Measurements from ENCODE around the gene PAGE2.
"Not testable (repeated sequence)": the region's sequence is repeated elsewhere in the genome, so short reads cannot be mapped to it uniquely, and the experiment has no call there.

Gene PAGE2

GRCh38 chrX:55056820-55057674, 31.8 kb upstream of the PAGE2 start:
- no peaks in the 10 kb centered on the region for H3K79me1 ChIP-seq (ENCODE audit: low read length)
- no peaks in the 10 kb centered on the region for H3K79me2 ChIP-seq (ENCODE audit: control insufficient read depth, insufficient read depth, low read length, poor library complexity)
- no peak overlapping the region for H2BK12ac ChIP-seq (ENCODE audit: low read length)
- H2BK120ac ChIP-seq (ENCODE audit: insufficient read depth, low read length, poor library complexity), result no peak overlapping the region
- no peak overlapping the region for H3K23ac ChIP-seq (ENCODE audit: low read length)
- no peak overlapping the region for H3K4me3 ChIP-seq (ENCODE audit: low read depth, low read length)
- no peak for DNase-seq
- H4K12ac ChIP-seq (ENCODE audit: low read depth, low read length), result no peak overlapping the region
- no peak overlapping the region for H4K91ac ChIP-seq (ENCODE audit: low read depth, low read length)
- no peaks in the 10 kb centered on the region for H3K27me3 ChIP-seq (ENCODE audit: insufficient read depth, low read length)
- no CpG with 5 or more reads among the region's 7 CpGs for WGBS (ENCODE audit: extremely low coverage, insufficient coverage, insufficient read length)
- no peak overlapping the region for H3K4ac ChIP-seq (ENCODE audit: low read depth, low read length)
- no peak overlapping the region for H3K27ac ChIP-seq (ENCODE audit: low read depth, low read length)
- H3K18ac ChIP-seq (ENCODE audit: low read length), result no peak overlapping the region
- H2AFZ ChIP-seq (ENCODE audit: insufficient read depth, low read length, poor library complexity), result no peak overlapping the region
- no peak overlapping the region for H2AK5ac ChIP-seq (ENCODE audit: low read length)
- H3K4me1 ChIP-seq (ENCODE audit: control insufficient read depth in 1 of 2, insufficient read depth in 2 of 2, low read length in 2 of 2), result no peaks in the 10 kb centered on the region
- H3K9me3 ChIP-seq (ENCODE audit: insufficient read depth, low read depth, low read length), result no peaks in the 10 kb centered on the region
- H3K36me3 ChIP-seq (ENCODE audit: control insufficient read depth in 1 of 2, insufficient read depth in 2 of 2, low read length in 2 of 2), result no peaks in the 10 kb centered on the region
- H3K14ac ChIP-seq (ENCODE audit: low read length), result no peak overlapping the region
- no peak overlapping the region for H2BK5ac ChIP-seq (ENCODE audit: low read depth, low read length, poor library complexity)
- no peak overlapping the region for H4K8ac ChIP-seq (ENCODE audit: low read depth, low read length)
- no peak overlapping the region for H3K9ac ChIP-seq (ENCODE audit: low read length)
- H3K4me2 ChIP-seq (ENCODE audit: low read length), result no peak overlapping the region

GRCh38 chrX:55057675-55058249, 31.1 kb upstream of the PAGE2 start:
- H3K36me3 ChIP-seq (ENCODE audit: control insufficient read depth in 1 of 2, insufficient read depth in 2 of 2, low read length in 2 of 2), result no peaks in the 10 kb centered on the region
- no CpG with 5 or more reads among the region's 5 CpGs for whole genome bisulfite sequencing (ENCODE audit: extremely low coverage, insufficient coverage, insufficient read length)
- no peak overlapping the region for H3K14ac ChIP-seq (ENCODE audit: low read length)
- H3K4ac ChIP-seq (ENCODE audit: low read depth, low read length), result no peak overlapping the region
- no peak overlapping the region for H3K23ac ChIP-seq (ENCODE audit: low read length)
- H3K27me3 ChIP-seq (ENCODE audit: insufficient read depth, low read length), result no peaks in the 10 kb centered on the region
- H3K79me2 ChIP-seq (ENCODE audit: control insufficient read depth, insufficient read depth, low read length, poor library complexity), result no peaks in the 10 kb centered on the region
- H3K9me3 ChIP-seq (ENCODE audit: insufficient read depth, low read depth, low read length), result no peaks in the 10 kb centered on the region
- no peak overlapping the region for H4K8ac ChIP-seq (ENCODE audit: low read depth, low read length)
- H3K4me3 ChIP-seq (ENCODE audit: low read depth, low read length), result no peak overlapping the region
- no peak overlapping the region for H4K12ac ChIP-seq (ENCODE audit: low read depth, low read length)
- H3K4me1 ChIP-seq (ENCODE audit: control insufficient read depth in 1 of 2, insufficient read depth in 2 of 2, low read length in 2 of 2), result no peaks in the 10 kb centered on the region
- no peak overlapping the region for H2BK12ac ChIP-seq (ENCODE audit: low read length)
- H2AK5ac ChIP-seq (ENCODE audit: low read length), result no peak overlapping the region
- H3K79me1 ChIP-seq (ENCODE audit: low read length), result no peaks in the 10 kb centered on the region
- DNase-seq, result peak in 1 of 2 donors; percentile 55
- H3K4me2 ChIP-seq (ENCODE audit: low read length), result no peak overlapping the region
- H2BK5ac ChIP-seq (ENCODE audit: low read depth, low read length, poor library complexity), result no peak overlapping the region
- no peak overlapping the region for H2AFZ ChIP-seq (ENCODE audit: insufficient read depth, low read length, poor library complexity)
- no peak overlapping the region for H3K27ac ChIP-seq (ENCODE audit: low read depth, low read length)
- no peak overlapping the region for H2BK120ac ChIP-seq (ENCODE audit: insufficient read depth, low read length, poor library complexity)
- H4K91ac ChIP-seq (ENCODE audit: low read depth, low read length), result no peak overlapping the region
- H3K9ac ChIP-seq (ENCODE audit: low read length), result no peak overlapping the region
- no peak overlapping the region for H3K18ac ChIP-seq (ENCODE audit: low read length)

GRCh38 chrX:55067180-55067579, 21.6 kb upstream of the PAGE2 start:
- not testable (repeated sequence) for H3K79me2 ChIP-seq (ENCODE audit: control insufficient read depth, insufficient read depth, low read length, poor library complexity); H2BK120ac ChIP-seq (ENCODE audit: insufficient read depth, low read length, poor library complexity); H2AK5ac ChIP-seq (ENCODE audit: low read length); H4K91ac ChIP-seq (ENCODE audit: low read depth, low read length); H2BK5ac ChIP-seq (ENCODE audit: low read depth, low read length, poor library complexity); H3K79me1 ChIP-seq (ENCODE audit: low read length); H3K9ac ChIP-seq (ENCODE audit: low read length); H3K9me3 ChIP-seq (ENCODE audit: insufficient read depth, low read depth, low read length); H3K18ac ChIP-seq (ENCODE audit: low read length); H3K23ac ChIP-seq (ENCODE audit: low read length); H3K36me3 ChIP-seq (ENCODE audit: control insufficient read depth in 1 of 2, insufficient read depth in 2 of 2, low read length in 2 of 2); H3K14ac ChIP-seq (ENCODE audit: low read length); H3K27me3 ChIP-seq (ENCODE audit: insufficient read depth, low read length); H4K8ac ChIP-seq (ENCODE audit: low read depth, low read length); H3K27ac ChIP-seq (ENCODE audit: low read depth, low read length); H4K12ac ChIP-seq (ENCODE audit: low read depth, low read length); H3K4me3 ChIP-seq (ENCODE audit: low read depth, low read length); H2BK12ac ChIP-seq (ENCODE audit: low read length); H3K4me2 ChIP-seq (ENCODE audit: low read length); H3K4me1 ChIP-seq (ENCODE audit: control insufficient read depth in 1 of 2, insufficient read depth in 2 of 2, low read length in 2 of 2); H2AFZ ChIP-seq (ENCODE audit: insufficient read depth, low read length, poor library complexity); H3K4ac ChIP-seq (ENCODE audit: low read depth, low read length); DNase-seq
- WGBS (ENCODE audit: extremely low coverage, insufficient coverage, insufficient read length), result no CpG with 5 or more reads among the region's 2 CpGs

GRCh38 chrX:55072286-55072685, 16.5 kb upstream of the PAGE2 start:
- no peak overlapping the region for H4K91ac ChIP-seq (ENCODE audit: low read depth, low read length)
- no CpG with 5 or more reads among the region's 3 CpGs for WGBS (ENCODE audit: extremely low coverage, insufficient coverage, insufficient read length)
- DNase-seq, result no peak

More at GRCh38 chrX:55072286-55072685, 16.5 kb upstream of the PAGE2 start:
- no peak overlapping the region for H4K8ac ChIP-seq (ENCODE audit: low read depth, low read length)
- no peaks in the 10 kb centered on the region for H3K4me1 ChIP-seq (ENCODE audit: control insufficient read depth in 1 of 2, insufficient read depth in 2 of 2, low read length in 2 of 2)
- no peak overlapping the region for H3K9ac ChIP-seq (ENCODE audit: low read length)
- no peak overlapping the region for H3K27ac ChIP-seq (ENCODE audit: low read depth, low read length)
- H3K23ac ChIP-seq (ENCODE audit: low read length), result no peak overlapping the region
- no peaks in the 10 kb centered on the region for H3K79me2 ChIP-seq (ENCODE audit: control insufficient read depth, insufficient read depth, low read length, poor library complexity)
- H2AFZ ChIP-seq (ENCODE audit: insufficient read depth, low read length, poor library complexity), result no peak overlapping the region
- H2AK5ac ChIP-seq (ENCODE audit: low read length), result no peak overlapping the region
- no peaks in the 10 kb centered on the region for H3K79me1 ChIP-seq (ENCODE audit: low read length)
- no peak overlapping the region for H4K12ac ChIP-seq (ENCODE audit: low read depth, low read length)
- H3K18ac ChIP-seq (ENCODE audit: low read length), result no peak overlapping the region
- H3K4me2 ChIP-seq (ENCODE audit: low read length), result no peak overlapping the region
- H2BK12ac ChIP-seq (ENCODE audit: low read length), result no peak overlapping the region
- H3K4me3 ChIP-seq (ENCODE audit: low read depth, low read length), result no peak overlapping the region
- no peak overlapping the region for H3K14ac ChIP-seq (ENCODE audit: low read length)
- no peak overlapping the region for H3K4ac ChIP-seq (ENCODE audit: low read depth, low read length)
- H2BK5ac ChIP-seq (ENCODE audit: low read depth, low read length, poor library complexity), result no peak overlapping the region
- no peaks in the 10 kb centered on the region for H3K9me3 ChIP-seq (ENCODE audit: insufficient read depth, low read depth, low read length)
- no peak overlapping the region for H2BK120ac ChIP-seq (ENCODE audit: insufficient read depth, low read length, poor library complexity)
- no peaks in the 10 kb centered on the region for H3K36me3 ChIP-seq (ENCODE audit: control insufficient read depth in 1 of 2, insufficient read depth in 2 of 2, low read length in 2 of 2)
- H3K27me3 ChIP-seq (ENCODE audit: insufficient read depth, low read length), result no peaks in the 10 kb centered on the region

Measured in trophoblast cell (in vitro differentiated cells and primary cell).